HG03066 (cell line): Measurements from ENCODE around the gene DYNC1I1.
A peak's percentile ranks its signal among the peaks of the same experiment; 100 is the strongest.

Source experiments
- ATAC-seq: cut with Tn5 transposase; IDR thresholded peaks from one replicate; pipeline ENCODE4 v1.9.1; 2021; ENCODE audit warnings: low read depth; ENCODE audit not compliant: unreplicated experiment

The DYNC1I1 gene

GRCh38 chr7:96059075-96059474 is 286.7 kb downstream of the DYNC1I1 start:
- no peak for ATAC-seq

- no peak for ATAC-seq
These were observed 288.7 kb downstream of the DYNC1I1 start for GRCh38 chr7:96061009-96061408.

- ATAC-seq = no peak
These were observed 289.5 kb downstream of the DYNC1I1 start for GRCh38 chr7:96061844-96062243.

- ATAC-seq = no peak
These were observed 295.0 kb downstream of the DYNC1I1 start for GRCh38 chr7:96067321-96067720.

GRCh38 chr7:96069401-96069800 is 297.0 kb downstream of the DYNC1I1 start:
- no peak for ATAC-seq

- no peak for ATAC-seq
These were observed 302.5 kb downstream of the DYNC1I1 start for GRCh38 chr7:96074871-96075270.

GRCh38 chr7:96075510-96076349 is 303.4 kb downstream of the DYNC1I1 start:
- ATAC-seq = peak; percentile 77

- ATAC-seq = no peak
These were observed 304.0 kb downstream of the DYNC1I1 start for GRCh38 chr7:96076350-96076707.

GRCh38 chr7:96080027-96080426 is 307.7 kb downstream of the DYNC1I1 start:
- no peak for ATAC-seq

- no peak for ATAC-seq
These were observed 312.7 kb downstream of the DYNC1I1 start for GRCh38 chr7:96084881-96085553.

- no peak for ATAC-seq
These were observed 313.6 kb downstream of the DYNC1I1 start for GRCh38 chr7:96085953-96086352.

- ATAC-seq = no peak
These were observed 316.2 kb downstream of the DYNC1I1 start for GRCh38 chr7:96088579-96088978.

GRCh38 chr7:96089511-96089910 is 317.2 kb downstream of the DYNC1I1 start:
- ATAC-seq = no peak

- no peak for ATAC-seq
These were observed 318.4 kb downstream of the DYNC1I1 start for GRCh38 chr7:96090756-96091155.

- ATAC-seq = no peak
These were observed 321.1 kb downstream of the DYNC1I1 start for GRCh38 chr7:96093435-96093834.

- ATAC-seq = no peak
These were observed 325.5 kb downstream of the DYNC1I1 start for GRCh38 chr7:96097835-96098234.

- ATAC-seq = no peak
These were observed 328.4 kb downstream of the DYNC1I1 start for GRCh38 chr7:96100737-96101136.

GRCh38 chr7:96102096-96102811 is 329.9 kb downstream of the DYNC1I1 start:
- no peak for ATAC-seq

GRCh38 chr7:96104984-96105383 is 332.6 kb downstream of the DYNC1I1 start:
- no peak for ATAC-seq

GRCh38 chr7:96111405-96111804 is 339.1 kb downstream of the DYNC1I1 start:
- ATAC-seq = no peak

GRCh38 chr7:96114190-96114589 is 341.8 kb downstream of the DYNC1I1 start:
- ATAC-seq = no peak
